Activated T-cell treated with anti-CD3 and anti-CD28 coated beads for 48 hours (primary cell): ENCODE measurements around the gene COL26A1.
"Not testable (repeated sequence)": the region's sequence is repeated elsewhere in the genome, so short reads cannot be mapped to it uniquely, and the experiment has no call there.

Experiments
- DNase-seq: peaks from one replicate; pipeline ENCODE4 v3.0.0-alpha.2; 2020; ENCODE audit warnings: low read depth

The COL26A1 gene

GRCh38 chr7:101553771-101554445 is 191.2 kb downstream of the COL26A1 start:
- DNase-seq: no peak

GRCh38 chr7:101554584-101555268 is 192.1 kb downstream of the COL26A1 start:
- DNase-seq: no peak

GRCh38 chr7:101555269-101555920 is 192.7 kb downstream of the COL26A1 start:
- no peak for DNase-seq

DNA sequence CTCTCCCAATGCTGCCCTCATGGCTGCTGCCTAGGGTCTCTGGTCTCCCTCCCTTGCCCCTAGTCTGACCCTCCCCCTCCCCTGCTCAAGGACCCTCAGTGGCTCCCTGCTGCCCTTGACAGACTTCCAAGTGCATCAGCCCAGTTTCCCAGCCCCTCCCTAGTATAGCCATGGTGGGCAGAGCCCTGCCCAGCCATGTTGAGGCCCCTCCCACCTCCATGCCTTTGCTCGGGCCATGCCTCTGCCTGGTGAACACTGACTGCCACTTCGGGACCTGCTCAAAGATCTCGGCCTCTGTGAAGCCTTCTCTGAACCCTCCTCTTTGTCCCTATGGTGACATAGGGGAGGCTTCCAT is 193.2 kb downstream of the COL26A1 start:
- no peak for DNase-seq

DNA sequence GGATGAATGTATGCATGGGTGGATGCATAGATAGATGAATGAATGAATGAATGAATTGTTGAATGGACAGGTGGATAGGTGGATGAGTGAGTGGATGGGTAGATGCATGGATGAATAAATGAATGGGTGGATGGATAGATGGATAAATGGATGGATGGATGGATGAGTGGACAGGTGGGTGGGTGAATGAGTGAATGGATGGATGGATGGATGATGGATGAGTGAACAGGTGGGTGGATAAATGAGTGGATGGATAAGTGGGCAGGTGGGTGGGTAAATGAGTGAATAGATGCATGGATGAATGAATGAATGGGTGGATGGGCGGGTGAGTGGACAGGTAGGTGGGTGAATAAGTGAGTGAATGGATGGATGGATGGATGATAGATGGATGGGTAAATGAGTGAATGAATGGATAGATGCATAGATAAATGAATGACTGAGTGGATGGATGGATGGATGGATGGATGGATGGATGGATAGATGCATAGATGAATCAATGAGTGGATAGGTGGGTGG is 193.8 kb downstream of the COL26A1 start:
- no peak for DNase-seq

DNA sequence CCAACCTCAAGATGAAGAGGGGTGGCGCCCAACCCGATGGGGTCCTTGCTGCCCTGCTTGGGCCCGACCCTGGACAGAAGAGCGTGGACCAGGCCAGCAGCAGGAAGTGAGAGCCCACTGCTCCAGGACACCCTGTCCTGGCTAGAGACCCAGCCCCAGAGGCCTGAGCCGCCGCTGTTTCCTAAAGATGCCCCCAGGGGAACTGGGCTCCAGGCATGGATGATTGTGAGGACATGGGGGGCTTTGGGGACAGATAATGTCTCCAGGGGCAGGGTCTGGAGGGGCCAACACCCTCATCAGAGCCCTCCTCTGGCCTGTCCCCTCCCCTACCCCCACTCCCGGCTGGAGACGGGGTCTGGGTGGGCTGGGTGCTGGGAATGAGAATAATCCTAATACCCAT is 194.7 kb downstream of the COL26A1 start:
- no peak for DNase-seq

DNA sequence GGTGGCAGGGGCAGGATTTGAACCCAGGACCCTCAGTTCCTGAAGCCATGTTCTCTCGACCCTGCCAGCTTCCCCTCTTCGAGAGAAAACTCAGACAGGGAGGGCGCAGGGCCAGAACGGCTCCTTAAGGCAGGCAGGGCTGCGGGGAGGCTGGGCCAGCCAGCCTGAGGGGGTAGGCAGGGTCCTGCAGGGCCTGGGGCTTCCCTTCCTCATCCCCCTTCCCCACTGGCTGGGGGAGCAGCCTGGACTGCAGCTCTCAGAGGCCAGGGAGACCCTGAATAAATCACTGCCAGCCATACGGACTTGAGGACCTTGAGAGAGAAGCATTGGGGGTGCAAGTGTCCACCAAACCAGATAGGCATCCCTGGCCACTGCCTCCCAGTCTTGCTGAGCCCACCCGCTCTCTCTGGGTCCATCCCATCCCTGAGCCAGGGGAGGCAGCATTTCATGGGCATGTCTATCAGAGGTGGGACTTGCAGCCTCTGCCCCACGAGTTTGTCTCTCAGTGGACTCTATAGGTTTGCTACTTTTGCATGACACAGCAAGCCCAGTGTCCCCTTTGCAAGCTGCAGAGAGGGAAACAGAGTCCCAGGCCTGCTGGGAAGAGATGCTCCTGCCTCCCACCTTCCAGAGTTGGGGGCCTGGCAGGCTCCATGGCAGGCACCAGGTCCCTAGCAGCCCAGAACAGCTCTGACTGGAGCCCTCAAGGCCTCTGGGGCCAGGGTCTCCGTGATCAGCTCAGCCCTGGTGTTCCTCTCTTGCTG is 195.5 kb downstream of the COL26A1 start:
- DNase-seq: no peak

GRCh38 chr7:101558742-101559325 is 196.2 kb downstream of the COL26A1 start:
- no peak for DNase-seq

DNA sequence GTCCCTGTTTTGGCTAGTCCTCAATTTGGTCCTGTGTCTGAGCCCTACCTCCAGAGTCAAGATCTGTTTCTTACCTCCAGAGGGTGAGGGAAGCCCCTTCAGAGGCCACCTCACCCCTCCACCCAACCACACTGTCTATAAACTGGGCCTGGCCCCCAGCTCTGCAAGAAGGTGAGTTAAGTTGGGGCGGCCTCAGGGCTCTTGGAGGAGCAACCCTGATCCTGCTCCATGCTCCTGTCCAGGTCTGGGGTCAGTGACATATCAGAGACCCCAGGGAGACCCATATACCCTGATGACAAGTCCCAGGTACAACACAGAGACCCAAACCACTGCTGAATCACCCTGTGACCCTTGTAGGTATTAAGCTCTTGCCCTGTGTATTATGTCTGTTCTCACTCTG is 196.9 kb downstream of the COL26A1 start:
- DNase-seq: no peak

GRCh38 chr7:101560021-101560420 is 197.3 kb downstream of the COL26A1 start:
- not testable (repeated sequence) for DNase-seq

DNA sequence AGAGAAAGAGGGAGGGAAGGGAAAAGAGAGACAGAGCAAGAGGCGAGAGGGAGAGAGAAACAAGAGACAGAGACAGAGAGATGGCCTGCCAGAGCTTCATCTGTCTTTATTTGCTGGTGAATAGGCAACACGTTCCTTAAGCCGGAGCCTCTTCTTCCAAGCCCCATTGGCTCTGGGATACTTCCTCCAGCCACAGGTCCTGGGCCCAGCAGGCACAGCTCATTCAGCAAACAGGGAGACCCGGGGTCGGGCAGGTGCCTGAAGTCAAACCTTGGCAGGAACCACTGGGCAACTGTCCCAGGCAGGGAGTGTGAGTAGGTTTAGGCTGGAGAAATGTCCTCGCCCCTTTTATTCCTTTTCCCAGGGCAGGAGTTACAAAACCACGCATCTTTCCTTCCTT is 198.2 kb downstream of the COL26A1 start:
- DNase-seq: no peak

GRCh38 chr7:101561293-101561692 is 198.6 kb downstream of the COL26A1 start:
- not testable (repeated sequence) for DNase-seq

DNA sequence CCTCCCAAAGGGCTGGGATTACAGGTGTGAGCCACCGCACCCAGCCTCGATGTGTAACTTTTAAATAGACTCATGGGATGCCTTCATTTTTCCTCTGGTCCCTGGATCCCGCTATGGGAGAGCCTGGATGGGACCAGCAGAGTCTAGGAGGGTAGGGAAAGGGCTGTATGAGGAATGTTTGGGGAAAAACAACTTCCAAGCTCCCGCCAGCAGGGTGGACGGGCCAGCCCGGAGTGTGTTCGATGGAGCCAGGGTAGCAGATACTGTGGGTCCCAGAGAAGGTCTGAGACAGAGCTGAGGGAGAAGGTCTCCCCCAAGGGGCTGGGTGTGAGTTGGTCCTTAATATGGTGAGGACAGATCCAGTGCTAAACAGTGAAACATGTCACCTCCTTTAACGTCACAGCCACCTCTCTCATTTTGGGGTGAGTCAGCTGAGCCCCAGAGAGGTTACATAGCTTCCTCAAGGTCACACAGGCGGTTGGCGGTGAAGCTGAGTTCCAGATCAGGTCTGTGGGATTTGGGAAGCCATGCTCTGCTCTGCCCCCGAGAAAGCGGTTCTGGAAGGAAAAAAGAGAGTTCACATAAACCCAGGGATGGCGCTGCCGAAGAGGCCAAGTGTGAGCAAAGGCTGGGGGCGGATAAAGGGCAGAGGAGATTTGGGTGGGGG is 200.0 kb downstream of the COL26A1 start:
- no peak for DNase-seq

GRCh38 chr7:101563198-101563901 is 200.7 kb downstream of the COL26A1 start:
- DNase-seq: no peak

GRCh38 chr7:101563943-101564777 is 201.5 kb downstream of the COL26A1 start:
- DNase-seq: no peak

GRCh38 chr7:101564778-101565211 is 202.1 kb downstream of the COL26A1 start:
- no peak for DNase-seq

GRCh38 chr7:101565601-101566209 is 203.0 kb downstream of the COL26A1 start:
- DNase-seq: no peak

GRCh38 chr7:101567230-101567629 is 204.6 kb downstream of the COL26A1 start:
- no peak for DNase-seq

- no peak for DNase-seq
Measured at GRCh38 chr7:101572156-101572555, 209.5 kb downstream of the COL26A1 start.
